Measurements from ENCODE around the gene PCDHB4. TPM values are rescaled to one million over a fixed set of nuclear protein-coding genes. Genes with fewer than 3 reads are reported as not detected.
"Not testable (repeated sequence)": the region's sequence is repeated elsewhere in the genome, so short reads cannot be mapped to it uniquely, and the experiment has no call there.

Gene PCDHB4
- total RNA-seq, 1 donor from 2014 or later: 1.6 TPM

- DNase-seq: no peak
These were observed 28.8 kb downstream of the PCDHB4 start for GRCh38 chr5:141150224-141150992.

- no peak for DNase-seq
These were observed 29.3 kb downstream of the PCDHB4 start for GRCh38 chr5:141150993-141151325.

GRCh38 chr5:141151632-141152031 lies 30.0 kb downstream of the PCDHB4 start:
- not testable (repeated sequence) for DNase-seq

- DNase-seq: not testable (repeated sequence)
These were observed 30.5 kb downstream of the PCDHB4 start for GRCh38 chr5:141152096-141152495.

- DNase-seq: no peak
These were observed 34.1 kb downstream of the PCDHB4 start for GRCh38 chr5:141155540-141156374.

- DNase-seq: not testable (repeated sequence)
These were observed 35.7 kb downstream of the PCDHB4 start for GRCh38 chr5:141157356-141157755.

GRCh38 chr5:141157901-141158300 lies 36.3 kb downstream of the PCDHB4 start:
- DNase-seq: not testable (repeated sequence)

- no peak for DNase-seq
These were observed 51.0 kb downstream of the PCDHB4 start, which contains the start of gene PCDHB7 for GRCh38 chr5:141172381-141173204. PCDHB7 (plus strand) TSS chr5:141172644; CDS start chr5:141172836, 192 bp downstream.

- not testable (repeated sequence) for DNase-seq
These were observed 52.9 kb downstream of the PCDHB4 start for GRCh38 chr5:141174291-141175104.

Other genes with a start within 250 kb of the PCDHB4 start
- gene PCDHA12, start 246.5 kb upstream of the PCDHB4 start, total RNA-seq: 0.20 TPM
- 0.79 TPM for gene PCDHA13, start 239.7 kb upstream of the PCDHB4 start, total RNA-seq
- gene PCDHAC1, start 195.5 kb upstream of the PCDHB4 start, total RNA-seq: 0.69 TPM
- gene PCDHAC2, start 155.3 kb upstream of the PCDHB4 start, total RNA-seq: 3.0 TPM
- not detected for gene PCDHB1, start 70.4 kb upstream of the PCDHB4 start, total RNA-seq
- gene PCDHB2, start 27.2 kb upstream of the PCDHB4 start, total RNA-seq: 3.1 TPM
- gene PCDHB3, start 21.3 kb upstream of the PCDHB4 start, total RNA-seq: 2.7 TPM
- 2.7 TPM for gene PCDHB5, start 13.4 kb downstream of the PCDHB4 start, total RNA-seq
- 0.39 TPM for gene PCDHB6, start 28.2 kb downstream of the PCDHB4 start, total RNA-seq
- gene PCDHB7, start 50.8 kb downstream of the PCDHB4 start, total RNA-seq: 1.1 TPM
- 0.49 TPM for gene PCDHB8, start 56.0 kb downstream of the PCDHB4 start, total RNA-seq
- gene PCDHB16, start 60.6 kb downstream of the PCDHB4 start, total RNA-seq: 2.5 TPM
- 0.89 TPM for gene PCDHB9, start 65.3 kb downstream of the PCDHB4 start, total RNA-seq
- 1.8 TPM for gene PCDHB10, start 70.5 kb downstream of the PCDHB4 start, total RNA-seq
- gene PCDHB11, start 77.8 kb downstream of the PCDHB4 start, total RNA-seq: 3.5 TPM
- 2.2 TPM for gene PCDHB12, start 86.9 kb downstream of the PCDHB4 start, total RNA-seq
- gene PCDHB13, start 92.1 kb downstream of the PCDHB4 start, total RNA-seq: 2.9 TPM
- 3.8 TPM for gene PCDHB14, start 101.5 kb downstream of the PCDHB4 start, total RNA-seq
- 3.6 TPM for gene PCDHB15, start 123.6 kb downstream of the PCDHB4 start, total RNA-seq
- 1.4 TPM for gene SLC25A2, start 182.2 kb downstream of the PCDHB4 start, total RNA-seq
- 88.8 TPM for gene TAF7, start 199.0 kb downstream of the PCDHB4 start, total RNA-seq
- 0.39 TPM for gene PCDHGA1, start 208.7 kb downstream of the PCDHB4 start, total RNA-seq
- 3.6 TPM for gene PCDHGA2, start 216.9 kb downstream of the PCDHB4 start, total RNA-seq
- 1.6 TPM for gene PCDHGA3, start 222.0 kb downstream of the PCDHB4 start, total RNA-seq
- 2.6 TPM for gene PCDHGB1, start 228.3 kb downstream of the PCDHB4 start, total RNA-seq
- 2.9 TPM for gene PCDHGA4, start 233.2 kb downstream of the PCDHB4 start, total RNA-seq
- 3.3 TPM for gene PCDHGB2, start 238.2 kb downstream of the PCDHB4 start, total RNA-seq
- gene PCDHGA5, start 242.3 kb downstream of the PCDHB4 start, total RNA-seq: 3.6 TPM
- gene PCDHGB3, start 248.4 kb downstream of the PCDHB4 start, total RNA-seq: 4.3 TPM

Data from skin of body (tissue), 2 donors.